ENCODE results near the gene SYNPO2.

DNA sequence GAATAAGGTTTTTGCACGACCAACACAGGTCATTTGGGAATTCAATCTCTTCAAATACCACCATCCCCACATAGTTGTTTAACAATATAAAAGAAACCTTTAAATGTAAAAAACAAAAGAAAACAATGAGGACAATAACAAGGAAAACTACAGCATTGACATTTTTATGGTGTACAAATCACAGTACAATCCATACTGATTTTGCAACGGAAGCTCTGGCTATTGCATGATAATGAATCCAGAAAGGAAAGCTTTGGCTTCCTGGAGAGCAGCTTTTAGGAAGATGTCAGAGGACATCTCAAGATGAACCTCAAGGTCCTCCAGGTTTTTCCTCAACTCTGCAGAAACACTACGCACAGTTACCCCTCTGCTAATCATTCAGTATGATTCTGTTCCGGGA, 135.4 kb downstream of the SYNPO2 start:
- TF ChIP-seq CTCF (conservative IDR thresholded peaks at IDR 0.05 in 1 of 2, IDR thresholded peaks at IDR 0.05 in 1 of 2; ENCODE audit: extremely low read depth in 1 of 2, insufficient read depth in 1 of 2, low read depth in 1 of 2, low read length in 2 of 2) (no peak), EZH2 (IDR thresholded peaks at IDR 0.05; ENCODE audit: borderline replicate concordance, low read length) (no peak)

Measured in mammary epithelial cell (primary cell).